GM12878 (cell line): ENCODE data around the gene TBC1D2B. TPM values are rescaled to one million over a fixed set of nuclear protein-coding genes. Genes with fewer than 3 reads are reported as not detected.

Experiments used
- ATAC-seq: fragments of 200-7000 bp; cut with Tn5 transposase; 3 replicates; pipeline ENCODE4 v1.9.1; 2020; ENCODE audit warnings: mild to moderate bottlenecking, moderate library complexity
- BruUV-seq: library from RNA; stranded (reverse); fragments of 400-500 nt; replicated peaks from 2 replicates; lab custom pipeline; 2021; lab: Mats Ljungman, UMichigan
- CTCF ChIA-PET: fragments of 300-600 bp; sonication (Branson Sonifier 250); formaldehyde crosslinking; extraction: SDS; loops from one replicate; lab custom pipeline; 2021; ENCODE audit warnings: inconsistent platforms; lab: Yijun Ruan, JAX
- POLR2A ChIA-PET: fragments of 350-600 bp; formaldehyde crosslinking; extraction: SDS; loops from one replicate; lab custom pipeline; 2021; ENCODE audit warnings: inconsistent platforms; lab: Charles Lee
- RAD21 ChIA-PET: fragments of 300-600 bp; sonication (Branson Sonifier 250); formaldehyde crosslinking; loops from one replicate; lab custom pipeline; 2023; ENCODE audit warnings: antibody characterized with exemption; ENCODE audit not compliant: unreplicated experiment; lab: Charles Lee
- SMC1A ChIA-PET: fragments of 300-600 bp; sonication (Branson Sonifier 250); formaldehyde crosslinking; loops from one replicate; lab custom pipeline; 2023; ENCODE audit not compliant: unreplicated experiment, uncharacterized antibody; lab: Charles Lee
- DNase-seq: peaks from one replicate; pipeline ENCODE4 v3.0.0-alpha.2; 2011; ENCODE audit warnings: low read depth, low spot score
- FAIRE-seq: peaks from 3 replicates; lab custom pipeline; 2011; peaks lifted over from hg19 to GRCh38; lab: Jason Lieb, UNC
- H2AFZ ChIP-seq: 2 replicates; pipeline ENCODE4 v1.6.0; 2011; ENCODE audit warnings: low read depth, low read length, control low read depth; ENCODE audit not compliant: control insufficient read depth
- H3K27ac ChIP-seq: 2 replicates; pipeline ENCODE4 v1.5.1; 2011; ENCODE audit warnings: control low read depth; ENCODE audit not compliant: control insufficient read depth, insufficient read depth
- H3K27me3 ChIP-seq, 2 experiments: replicated peaks in 1 of 2; 2 replicates each; pipeline versions ENCODE4 v1.6.0 to v1.6.1; 2011; ENCODE audit warnings: low read length in 1 of 2; ENCODE audit not compliant: control insufficient read depth in 2 of 2, insufficient read depth in 2 of 2
- H3K36me3 ChIP-seq, 2 experiments: 2 replicates each; pipeline ENCODE4 v1.5.1; 2011; ENCODE audit warnings: low read length in 1 of 2; ENCODE audit not compliant: control insufficient read depth in 2 of 2, insufficient read depth in 2 of 2
- H3K4me1 ChIP-seq: 2 replicates; pipeline ENCODE4 v1.6.1; 2011; ENCODE audit warnings: mild to moderate bottlenecking, low read length, moderate library complexity, mixed read lengths; ENCODE audit not compliant: control insufficient read depth, insufficient read depth
- H3K4me2 ChIP-seq: 2 replicates; pipeline ENCODE4 v1.6.0; 2011; ENCODE audit warnings: control low read depth; ENCODE audit not compliant: control insufficient read depth, insufficient read depth
- H3K4me3 ChIP-seq: fragments of 200-600 bp; sonication (generic); 2 replicates; pipeline ENCODE4 v1.5.1; 2016
- H3K79me2 ChIP-seq: 2 replicates; pipeline ENCODE4 v1.6.0; 2011; ENCODE audit warnings: low read length; ENCODE audit not compliant: control insufficient read depth, insufficient read depth
- H3K9ac ChIP-seq: 2 replicates; pipeline ENCODE4 v1.8.0; 2011; ENCODE audit warnings: low read length, control low read depth, mixed read lengths; ENCODE audit not compliant: control insufficient read depth, insufficient read depth
- H3K9me3 ChIP-seq: replicated peaks from 3 replicates; pipeline ENCODE4 v1.5.1; 2011; ENCODE audit warnings: mild to moderate bottlenecking, low read length; ENCODE audit not compliant: control insufficient read depth, insufficient read depth
- H4K20me1 ChIP-seq: 2 replicates; pipeline ENCODE4 v1.6.0; 2011; ENCODE audit not compliant: control insufficient read depth, insufficient read depth
- EGR1 ChIP-seq, 2 experiments: IDR thresholded peaks; 1 replicate in 1 of 2; 2 replicates in 1 of 2; pipeline ENCODE4 v1.6.1; 2011 to 2012; ENCODE audit warnings: low read depth in 2 of 2, low read length in 2 of 2, borderline replicate concordance in 1 of 2, mild to moderate bottlenecking in 1 of 2, moderate library complexity in 1 of 2
- KLF5 ChIP-seq: fragments of 450-650 bp; IDR thresholded peaks from 2 replicates; pipeline ENCODE4 v1.6.1; 2014; ENCODE audit warnings: mild to moderate bottlenecking; ENCODE audit not compliant: partially characterized antibody
- NR2F1 ChIP-seq: fragments of 450-650 bp; conservative IDR thresholded peaks from 2 replicates; pipeline ENCODE4 v1.6.1; 2017; ENCODE audit warnings: mild to moderate bottlenecking
- RBBP5 ChIP-seq: fragments of 200-600 bp; sonication (generic); conservative IDR thresholded peaks from 2 replicates; pipeline ENCODE4 v1.6.1; 2016
- SUPT20H ChIP-seq: IDR thresholded peaks from 2 replicates; pipeline ENCODE4 v1.6.1; 2011; ENCODE audit warnings: low read depth, mild to moderate bottlenecking, low read length, moderate library complexity, borderline replicate concordance; ENCODE audit not compliant: control insufficient read depth
- ZNF384 ChIP-seq: IDR thresholded peaks from 2 replicates; pipeline ENCODE4 v1.6.1; 2012; ENCODE audit warnings: low read depth, mild to moderate bottlenecking, low read length, improper control_type of control experiment, borderline replicate concordance
- WGBS: methylation state at CpG from one replicate; pipeline ENCODE4 v1.1.6; 2016; ENCODE audit warnings: low lambda C conversion rate; ENCODE audit not compliant: insufficient replicate concordance, insufficient coverage; ENCODE audit errors: missing lambda C conversion rate; 5-methylcytosine and 5-hydroxymethylcytosine counted together
- in situ Hi-C: fragments of 300-500 bp; cut with MboI; formaldehyde crosslinking; loops from 9 replicates; pipeline ENCODE4 v1.14.3; 2018; ENCODE audit warnings: mixed read lengths
- intact Hi-C: fragments of 100-400 bp; cut with micrococcal nuclease; formaldehyde crosslinking; loops from one replicate; pipeline ENCODE4 v1.14.2; 2022; ENCODE audit not compliant: unreplicated experiment
- polyA plus RNA-seq, 11 experiments: library from polyadenylated mRNA; depleted of rRNA in 4 of 11; unstranded in 6 of 11; stranded (reverse) in 5 of 11; fragments of >200 nt; fragmentation: Nextera tagmentation in 4 of 11; fragmentation: Illumina TruSeq in 1 of 11; extraction: Ambion mirVana in 4 of 11; extraction: Trizol in 1 of 11; gene quantifications; 1 replicate in 1 of 11; 2 replicates in 10 of 11; pipeline versions ENCODE4 v1.2.1 to v1.2.3, GENCODE V29; 2011 to 2016; ENCODE audit warnings: inconsistent platforms in 2 of 11, missing spikeins in 2 of 11, low read depth in 1 of 11
- total RNA-seq, 4 experiments: library from RNA; depleted of rRNA in 3 of 4; stranded (reverse); fragments of >200 nt in 3 of 4; fragmentation: Illumina TruSeq in 1 of 4; extraction: Trizol in 1 of 4; gene quantifications; 2 replicates each; pipeline versions ENCODE4 v1.2.1 to v1.2.3, GENCODE V29; 2013 to 2021
- TF ChIP-seq, protein P1 (sequence below), 3 experiments: IDR thresholded peaks in 2 of 3; conservative IDR thresholded peaks in 1 of 3; 2 replicates each; pipeline ENCODE4 v1.5.1; 2011; ENCODE audit warnings: low read depth in 3 of 3, low read length in 3 of 3, mild to moderate bottlenecking in 3 of 3, control low read depth in 2 of 3, moderate library complexity in 2 of 3, inconsistent platforms in 1 of 3, mixed read lengths in 1 of 3; ENCODE audit not compliant: control insufficient read depth in 2 of 3, insufficient read depth in 1 of 3; ENCODE audit errors: extremely low read depth in 1 of 3
- TF ChIP-seq, protein P2 (sequence below): fragments of 450-650 bp; IDR thresholded peaks from 2 replicates; pipeline ENCODE4 v1.6.1; 2017; ENCODE audit warnings: borderline replicate concordance

Gene TBC1D2B
- total and polyA plus RNA-seq, 10 of the 15 experiments (the other 5 are each of a cell fraction or from before 2014, with no cell fraction given): 1.3 to 53.4 (median 19.4) TPM

DNA sequence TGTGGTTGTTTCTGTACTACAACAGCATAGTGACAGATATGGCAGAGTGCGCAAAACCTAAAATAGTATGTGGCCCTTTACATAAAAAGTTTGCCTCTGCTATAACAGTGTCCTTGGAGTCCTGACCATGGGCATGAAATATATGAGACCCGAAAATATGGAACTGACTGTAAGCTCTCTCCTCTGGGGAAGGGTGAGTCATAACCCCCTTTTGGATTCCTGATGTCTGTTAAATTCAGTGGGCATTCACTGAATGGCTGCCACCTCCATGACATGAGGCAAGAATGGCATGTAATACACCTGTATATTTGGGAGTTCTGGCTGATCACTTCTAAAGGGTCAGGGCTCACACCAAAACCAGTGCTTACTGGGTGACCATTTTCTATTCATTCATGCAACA lies 6.1 kb downstream of the TBC1D2B start:
- peaks cover 73% of the 10 kb centered on the region for H3K79me2 ChIP-seq
- peak overlapping the region; percentile 12; the same call in 1 of the 2 replicates for H3K4me2 ChIP-seq
- ChIA-PET POLR2A (interaction anchor here (1.5 to 6.8 kb wide), 4 partner anchors 11 to 32 kb away, joined by 3 to 79 read pairs (median 19); no protein-coding TSS in a partner anchor), CTCF (interaction anchor here (1.0 to 13.4 kb wide), 11 partner anchors 12 to 124 kb away, joined by 3 to 191 read pairs (median 27); no protein-coding TSS in a partner anchor)
- H3K9me3 ChIP-seq: no peaks in the 10 kb centered on the region
- no peak for FAIRE-seq
- H3K27ac ChIP-seq: no peak overlapping the region
- no peak overlapping the region for H2AFZ ChIP-seq
- no peaks in the 10 kb centered on the region for H4K20me1 ChIP-seq
- H3K4me3 ChIP-seq: no peak overlapping the region
- no peaks in the 10 kb centered on the region for H3K27me3 ChIP-seq
- 29% methylated on average over 2 of the region's 2 CpGs for WGBS
- intact Hi-C loops: no loop called here
- no TSS peak for BruUV-seq
- no peak for ATAC-seq
- TF ChIP-seq, protein P1, sequence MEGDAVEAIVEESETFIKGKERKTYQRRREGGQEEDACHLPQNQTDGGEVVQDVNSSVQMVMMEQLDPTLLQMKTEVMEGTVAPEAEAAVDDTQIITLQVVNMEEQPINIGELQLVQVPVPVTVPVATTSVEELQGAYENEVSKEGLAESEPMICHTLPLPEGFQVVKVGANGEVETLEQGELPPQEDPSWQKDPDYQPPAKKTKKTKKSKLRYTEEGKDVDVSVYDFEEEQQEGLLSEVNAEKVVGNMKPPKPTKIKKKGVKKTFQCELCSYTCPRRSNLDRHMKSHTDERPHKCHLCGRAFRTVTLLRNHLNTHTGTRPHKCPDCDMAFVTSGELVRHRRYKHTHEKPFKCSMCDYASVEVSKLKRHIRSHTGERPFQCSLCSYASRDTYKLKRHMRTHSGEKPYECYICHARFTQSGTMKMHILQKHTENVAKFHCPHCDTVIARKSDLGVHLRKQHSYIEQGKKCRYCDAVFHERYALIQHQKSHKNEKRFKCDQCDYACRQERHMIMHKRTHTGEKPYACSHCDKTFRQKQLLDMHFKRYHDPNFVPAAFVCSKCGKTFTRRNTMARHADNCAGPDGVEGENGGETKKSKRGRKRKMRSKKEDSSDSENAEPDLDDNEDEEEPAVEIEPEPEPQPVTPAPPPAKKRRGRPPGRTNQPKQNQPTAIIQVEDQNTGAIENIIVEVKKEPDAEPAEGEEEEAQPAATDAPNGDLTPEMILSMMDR (IDR thresholded peaks at IDR 0.05 in 2 of 3, conservative IDR thresholded peaks at IDR 0.05 in 1 of 3; ENCODE audit: control insufficient read depth in 2 of 3, extremely low read depth in 1 of 3, insufficient read depth in 1 of 3, low read depth in 3 of 3, low read length in 3 of 3): no peak
- TF ChIP-seq ZNF384 (no peak), EGR1 (IDR thresholded peaks at IDR 0.05; ENCODE audit: borderline replicate concordance in 1 of 2, low read depth in 2 of 2, low read length in 2 of 2) (no peak), KLF5 (no peak), NR2F1 (no peak), SUPT20H (no peak), RBBP5 (no peak)
- TF ChIP-seq, protein P2, sequence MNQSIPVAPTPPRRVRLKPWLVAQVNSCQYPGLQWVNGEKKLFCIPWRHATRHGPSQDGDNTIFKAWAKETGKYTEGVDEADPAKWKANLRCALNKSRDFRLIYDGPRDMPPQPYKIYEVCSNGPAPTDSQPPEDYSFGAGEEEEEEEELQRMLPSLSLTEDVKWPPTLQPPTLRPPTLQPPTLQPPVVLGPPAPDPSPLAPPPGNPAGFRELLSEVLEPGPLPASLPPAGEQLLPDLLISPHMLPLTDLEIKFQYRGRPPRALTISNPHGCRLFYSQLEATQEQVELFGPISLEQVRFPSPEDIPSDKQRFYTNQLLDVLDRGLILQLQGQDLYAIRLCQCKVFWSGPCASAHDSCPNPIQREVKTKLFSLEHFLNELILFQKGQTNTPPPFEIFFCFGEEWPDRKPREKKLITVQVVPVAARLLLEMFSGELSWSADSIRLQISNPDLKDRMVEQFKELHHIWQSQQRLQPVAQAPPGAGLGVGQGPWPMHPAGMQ: no peak
- TF ChIP-seq, all 136 proteins: peak for 0
- SMC1A ChIA-PET: interaction anchor here (1.2 to 12.0 kb wide), 12 partner anchors 9 to 103 kb away, joined by 3 to 305 read pairs (median 10); partner anchors contain the start of gene CIB2
- in situ Hi-C loops: no loop called here
- H3K36me3 ChIP-seq: 0 out of 4 replicates have a peak, but pooled peaks cover 0 to 3% of the 10 kb centered on the region in 2 experiments
- no peak overlapping the region for H3K9ac ChIP-seq
- RAD21 ChIA-PET: interaction anchor here (1.7 to 9.2 kb wide), 5 partner anchors 18 to 64 kb away, joined by 4 to 170 read pairs (median 14); no protein-coding TSS in a partner anchor
- H3K4me1 ChIP-seq: peaks cover 51% of the 10 kb centered on the region
- DNase-seq: no peak
